ENCODE data around the gene PGLYRP4. TPM values are rescaled to one million over a fixed set of nuclear protein-coding genes. Genes with fewer than 3 reads are reported as not detected.

PGLYRP4 gene
- total RNA-seq, 2 experiments from 2014 or later: not detected

- DNase-seq: no peak
- POLR2A ChIA-PET: no interaction called here
- Mint-ChIP-seq H3K4me3 (no peak overlapping the region), H3K4me1 (ENCODE audit: low read depth) (no peaks in the 10 kb centered on the region), H3K27ac (no peak overlapping the region), H3K9me3 (no peaks in the 10 kb centered on the region), H3K36me3 (no peaks in the 10 kb centered on the region), H3K27me3 (peaks cover 8% of the 10 kb centered on the region)
- intact Hi-C loops (cut with micrococcal nuclease): no loop called here
- CTCF ChIA-PET: no interaction called here
Measured at GRCh38 chr1:153370146-153370545, 21.5 kb upstream of the PGLYRP4 start.

DNA sequence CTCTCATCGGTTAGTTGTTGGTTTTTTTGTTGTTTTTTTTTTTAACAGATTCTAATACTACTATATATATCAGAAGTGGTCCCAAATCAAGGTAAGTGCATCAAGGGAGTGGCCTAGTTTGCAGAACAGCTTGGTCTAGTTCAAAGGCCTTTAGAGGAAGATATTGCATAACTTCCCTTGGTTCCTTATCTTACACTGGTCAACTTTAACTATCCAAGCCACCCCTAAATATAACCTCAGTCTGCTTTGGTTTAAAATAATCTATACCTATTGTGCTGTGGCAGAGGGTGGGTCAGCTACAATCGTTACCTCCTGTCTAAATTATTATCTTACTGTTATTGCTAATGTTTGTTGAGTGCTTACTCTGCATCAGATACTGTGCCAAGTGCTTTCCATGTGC is 19.9 kb upstream of the PGLYRP4 start:
- CTCF ChIA-PET: no interaction called here
- Mint-ChIP-seq H3K4me3 (no peak overlapping the region), H3K27ac (no peak overlapping the region), H3K27me3 (peaks cover 5% of the 10 kb centered on the region), H3K4me1 (ENCODE audit: low read depth) (no peaks in the 10 kb centered on the region), H3K36me3 (no peaks in the 10 kb centered on the region), H3K9me3 (no peaks in the 10 kb centered on the region)
- no peak for DNase-seq
- POLR2A ChIA-PET: no interaction called here
- intact Hi-C loops (cut with micrococcal nuclease): no loop called here

- POLR2A ChIA-PET: no interaction called here
- Mint-ChIP-seq H3K36me3 (no peaks in the 10 kb centered on the region), H3K27me3 (peaks cover 8% of the 10 kb centered on the region), H3K9me3 (no peaks in the 10 kb centered on the region), H3K4me3 (no peak overlapping the region), H3K27ac (no peak overlapping the region), H3K4me1 (ENCODE audit: low read depth) (no peaks in the 10 kb centered on the region)
- CTCF ChIA-PET: no interaction called here
- intact Hi-C loops (cut with micrococcal nuclease): no loop called here
- no peak for DNase-seq
Measured at GRCh38 chr1:153367090-153367489, 18.4 kb upstream of the PGLYRP4 start.

DNA sequence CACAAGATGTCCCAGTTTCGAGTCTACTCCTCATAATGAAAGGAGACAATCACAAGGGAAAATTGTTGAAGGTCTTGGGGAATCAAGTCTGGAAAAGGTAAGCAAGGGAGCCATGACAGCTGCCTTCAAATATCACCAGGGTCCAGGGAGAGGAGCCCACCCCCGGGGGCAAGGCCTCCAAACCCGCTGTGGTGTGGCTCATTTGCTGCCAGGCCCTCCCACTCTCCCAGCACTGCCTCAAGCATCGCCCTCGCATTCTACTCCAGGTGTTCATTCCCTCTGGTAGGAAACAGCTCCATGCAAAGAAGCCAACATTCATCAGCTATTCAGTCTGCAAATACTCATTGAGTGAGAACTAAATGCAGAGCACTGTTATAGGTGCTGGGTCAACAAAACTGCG is 17.6 kb upstream of the PGLYRP4 start:
- intact Hi-C loops (cut with micrococcal nuclease): no loop called here
- POLR2A ChIA-PET: no interaction called here
- Mint-ChIP-seq H3K27ac (no peak overlapping the region), H3K27me3 (peaks cover 8% of the 10 kb centered on the region), H3K36me3 (no peaks in the 10 kb centered on the region), H3K4me3 (no peak overlapping the region), H3K9me3 (no peaks in the 10 kb centered on the region), H3K4me1 (ENCODE audit: low read depth) (no peaks in the 10 kb centered on the region)
- CTCF ChIA-PET: no interaction called here
- DNase-seq: no peak

GRCh38 chr1:153365696-153366095 is 17.1 kb upstream of the PGLYRP4 start:
- H3K4me1 Mint-ChIP-seq (ENCODE audit: low read depth): no peaks in the 10 kb centered on the region
- POLR2A ChIA-PET: no interaction called here
- CTCF ChIA-PET: no interaction called here
- intact Hi-C loops (cut with micrococcal nuclease): no loop called here
- peaks cover 8% of the 10 kb centered on the region for H3K27me3 Mint-ChIP-seq
- no peak for DNase-seq
- H3K4me3 Mint-ChIP-seq: no peak overlapping the region
- no peak overlapping the region for H3K27ac Mint-ChIP-seq
- no peaks in the 10 kb centered on the region for H3K9me3 Mint-ChIP-seq
- no peaks in the 10 kb centered on the region for H3K36me3 Mint-ChIP-seq

- Mint-ChIP-seq H3K4me1 (ENCODE audit: low read depth) (no peaks in the 10 kb centered on the region), H3K9me3 (no peaks in the 10 kb centered on the region), H3K27ac (no peak overlapping the region), H3K27me3 (peaks cover 8% of the 10 kb centered on the region), H3K36me3 (no peaks in the 10 kb centered on the region), H3K4me3 (no peak overlapping the region)
- DNase-seq: no peak
- CTCF ChIA-PET: interaction anchor here (0.5 kb wide), 1 partner anchor 146 kb away, joined by 3 read pairs; no protein-coding TSS in a partner anchor
- POLR2A ChIA-PET: no interaction called here
- intact Hi-C loops (cut with micrococcal nuclease): no loop called here
Measured at GRCh38 chr1:153364766-153365666, 16.4 kb upstream of the PGLYRP4 start.

DNA sequence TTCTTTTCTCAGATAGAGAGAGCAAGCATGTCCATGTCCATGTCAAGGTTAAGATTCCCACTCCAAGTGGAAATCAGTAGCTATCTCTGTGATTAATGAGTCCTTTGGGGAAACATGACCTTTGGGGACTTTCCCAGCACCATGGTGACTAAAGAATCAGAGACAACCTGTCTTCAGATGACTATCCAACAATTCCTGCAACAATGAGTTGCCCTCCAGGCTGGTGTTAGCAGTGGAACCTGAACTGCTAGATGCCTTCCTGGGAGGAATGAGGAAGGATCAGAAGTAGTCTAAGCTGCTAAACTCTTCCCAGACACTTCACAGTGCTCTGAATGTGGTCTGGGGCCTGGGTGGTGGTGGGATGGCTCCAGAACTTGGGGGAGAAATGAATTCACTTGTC is 15.5 kb upstream of the PGLYRP4 start:
- ChIA-PET POLR2A (no interaction called here), CTCF (no interaction called here)
- Mint-ChIP-seq H3K36me3 (no peaks in the 10 kb centered on the region), H3K4me3 (no peak overlapping the region), H3K27me3 (peaks cover 6% of the 10 kb centered on the region), H3K4me1 (ENCODE audit: low read depth) (no peaks in the 10 kb centered on the region), H3K27ac (no peak overlapping the region), H3K9me3 (no peaks in the 10 kb centered on the region)
- DNase-seq: no peak
- intact Hi-C loops (cut with micrococcal nuclease): no loop called here

GRCh38 chr1:153363641-153364040 is 15.0 kb upstream of the PGLYRP4 start:
- Mint-ChIP-seq H3K36me3 (no peaks in the 10 kb centered on the region), H3K27ac (no peak overlapping the region), H3K4me1 (ENCODE audit: low read depth) (no peaks in the 10 kb centered on the region), H3K27me3 (peaks cover 6% of the 10 kb centered on the region), H3K4me3 (no peak overlapping the region), H3K9me3 (no peaks in the 10 kb centered on the region)
- intact Hi-C loops (cut with micrococcal nuclease): no loop called here
- DNase-seq: no peak
- POLR2A ChIA-PET: no interaction called here
- CTCF ChIA-PET: no interaction called here

DNA sequence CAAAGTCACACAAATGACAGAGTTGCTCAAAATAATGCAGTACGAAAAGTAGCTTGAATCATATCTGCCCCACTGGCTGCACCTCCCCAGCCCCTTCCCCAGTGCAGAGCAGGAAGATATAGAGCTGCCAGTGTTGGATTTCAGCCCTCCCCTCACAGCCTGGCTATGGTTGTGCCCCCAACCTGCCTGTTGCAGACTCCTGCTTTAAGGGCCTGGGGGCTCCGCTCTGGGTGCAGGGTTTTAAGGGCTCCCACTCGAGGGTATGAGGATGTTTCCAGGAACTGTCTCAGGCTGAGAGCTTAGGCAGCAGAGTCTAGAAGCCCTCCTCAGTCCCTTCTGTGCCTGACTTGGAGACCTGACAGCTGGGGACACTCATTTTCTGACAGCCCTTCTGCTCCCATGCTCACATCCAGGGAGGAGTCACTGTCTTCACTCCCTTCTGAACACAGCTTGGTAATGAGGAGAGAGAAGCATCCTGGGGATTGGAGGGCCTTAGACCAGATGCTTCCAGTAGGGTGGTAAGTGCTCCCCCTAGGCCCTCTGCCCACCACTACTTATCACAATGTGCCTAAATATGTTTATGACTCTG is 13.6 kb upstream of the PGLYRP4 start:
- ChIA-PET POLR2A (no interaction called here), CTCF (interaction anchor here (1.2 to 1.5 kb wide), 2 partner anchors 104 to 133 kb away, joined by 3 to 5 read pairs; no protein-coding TSS in a partner anchor)
- Mint-ChIP-seq H3K36me3 (no peaks in the 10 kb centered on the region), H3K27ac (no peak overlapping the region), H3K4me3 (no peak overlapping the region), H3K4me1 (ENCODE audit: low read depth) (peaks cover 8% of the 10 kb centered on the region), H3K27me3 (peaks cover 6% of the 10 kb centered on the region), H3K9me3 (no peaks in the 10 kb centered on the region)
- intact Hi-C loops (cut with micrococcal nuclease): no loop called here
- no peak for DNase-seq

- H3K36me3 Mint-ChIP-seq: no peaks in the 10 kb centered on the region
- H3K4me1 Mint-ChIP-seq (ENCODE audit: low read depth): peaks cover 13% of the 10 kb centered on the region
- CTCF ChIA-PET: interaction anchor here (0.9 to 1.5 kb wide), 3 partner anchors 8 to 133 kb away, joined by 3 to 5 read pairs (median 3); no protein-coding TSS in a partner anchor
- H3K27ac Mint-ChIP-seq: no peak overlapping the region
- H3K27me3 Mint-ChIP-seq: peaks cover 6% of the 10 kb centered on the region
- intact Hi-C loops (cut with micrococcal nuclease): no loop called here
- H3K9me3 Mint-ChIP-seq: no peaks in the 10 kb centered on the region
- POLR2A ChIA-PET: no interaction called here
- no peak for DNase-seq
- H3K4me3 Mint-ChIP-seq: no peak overlapping the region
Measured at GRCh38 chr1:153361480-153362109, 13.0 kb upstream of the PGLYRP4 start.

- Mint-ChIP-seq H3K9me3 (no peaks in the 10 kb centered on the region), H3K27ac (no peak overlapping the region), H3K36me3 (no peaks in the 10 kb centered on the region), H3K4me3 (no peak overlapping the region), H3K27me3 (peaks cover 4% of the 10 kb centered on the region), H3K4me1 (ENCODE audit: low read depth) (peaks cover 13% of the 10 kb centered on the region)
- POLR2A ChIA-PET: no interaction called here
- CTCF ChIA-PET: interaction anchor here (0.9 kb wide), 1 partner anchor 8 kb away, joined by 3 read pairs; no protein-coding TSS in a partner anchor
- no peak for DNase-seq
- intact Hi-C loops (cut with micrococcal nuclease): no loop called here
Measured at GRCh38 chr1:153360592-153361479, 12.2 kb upstream of the PGLYRP4 start.

DNA sequence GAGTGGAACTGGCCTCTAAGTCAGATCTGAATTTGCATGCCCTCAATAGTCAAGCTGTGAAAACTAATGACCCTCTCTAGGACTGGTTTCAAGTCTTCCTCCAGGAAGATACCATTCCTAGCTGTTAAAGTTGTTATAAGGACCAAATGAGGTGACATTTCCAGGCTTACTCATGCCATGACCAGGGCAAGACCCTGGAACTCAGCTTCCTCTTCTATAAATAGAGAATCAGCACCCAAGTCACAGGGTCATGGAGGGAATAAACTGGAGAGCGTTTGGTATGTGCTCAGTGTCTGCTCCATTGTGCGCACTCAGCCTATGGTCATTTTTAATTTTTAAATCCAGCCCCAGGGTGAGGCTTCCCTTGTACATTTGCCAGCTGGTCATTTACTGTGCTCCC is 11.5 kb upstream of the PGLYRP4 start:
- intact Hi-C loops (cut with micrococcal nuclease): no loop called here
- H3K27ac Mint-ChIP-seq: no peak overlapping the region
- DNase-seq: no peak
- ChIA-PET POLR2A (no interaction called here), CTCF (no interaction called here)
- H3K27me3 Mint-ChIP-seq: peaks cover 3% of the 10 kb centered on the region
- no peak overlapping the region for H3K4me3 Mint-ChIP-seq
- no peaks in the 10 kb centered on the region for H3K36me3 Mint-ChIP-seq
- peaks cover 13% of the 10 kb centered on the region for H3K4me1 Mint-ChIP-seq (ENCODE audit: low read depth)
- no peaks in the 10 kb centered on the region for H3K9me3 Mint-ChIP-seq
